ENCODE results near the gene PIK3CB. TPM values are rescaled to one million over a fixed set of nuclear protein-coding genes. Genes with fewer than 3 reads are reported as not detected.

PIK3CB gene
- total RNA-seq, 6 experiments from 2014 or later = 12.6 to 18.3 (median 15.8) TPM

- H3K9me3 Mint-ChIP-seq = peaks cover 62% of the 10 kb centered on the region
- H3K4me3 Mint-ChIP-seq = no peak overlapping the region
- H3K36me3 Mint-ChIP-seq (ENCODE audit: low read depth) = peaks cover 70% of the 10 kb centered on the region
- no peak for DNase-seq
- no peaks in the 10 kb centered on the region for H3K4me1 Mint-ChIP-seq (ENCODE audit: low read depth)
- TF ChIP-seq CTCF (IDR thresholded peaks at IDR 0.05) = no peak
- no peaks in the 10 kb centered on the region; the same call in 1 of the 2 replicates for H3K27me3 Mint-ChIP-seq (ENCODE audit: insufficient read depth)
- H3K27ac Mint-ChIP-seq = no peak overlapping the region
These were observed 188.7 kb downstream of the PIK3CB start for GRCh38 chr3:138646008-138646407.

GRCh38 chr3:138642927-138643253 lies 191.8 kb downstream of the PIK3CB start:
- Mint-ChIP-seq H3K9me3 (peaks cover 52% of the 10 kb centered on the region), H3K27ac (no peak overlapping the region), H3K27me3 (ENCODE audit: insufficient read depth) (no peaks in the 10 kb centered on the region; the same call in 1 of the 2 replicates)

GRCh38 chr3:138642226-138642926 lies 192.4 kb downstream of the PIK3CB start:
- peaks cover 10% of the 10 kb centered on the region for H3K4me1 Mint-ChIP-seq (ENCODE audit: low read depth)
- H3K4me3 Mint-ChIP-seq = no peak overlapping the region
- H3K27ac Mint-ChIP-seq = no peak overlapping the region
- no peaks in the 10 kb centered on the region; the same call in 1 of the 2 replicates for H3K27me3 Mint-ChIP-seq (ENCODE audit: insufficient read depth)
- peaks cover 45% of the 10 kb centered on the region for H3K36me3 Mint-ChIP-seq (ENCODE audit: low read depth)
- peaks cover 48% of the 10 kb centered on the region for H3K9me3 Mint-ChIP-seq
- TF ChIP-seq CTCF (IDR thresholded peaks at IDR 0.05) = no peak
- no peak for DNase-seq

More at GRCh38 chr3:138642927-138643253, 191.8 kb downstream of the PIK3CB start:
- Mint-ChIP-seq H3K36me3 (ENCODE audit: low read depth) (peaks cover 49% of the 10 kb centered on the region), H3K4me1 (ENCODE audit: low read depth) (peaks cover 4% of the 10 kb centered on the region), H3K4me3 (no peak overlapping the region)
- TF ChIP-seq CTCF (IDR thresholded peaks at IDR 0.05) = no peak
- no peak for DNase-seq

- peaks cover 28% of the 10 kb centered on the region for H3K36me3 Mint-ChIP-seq (ENCODE audit: low read depth)
- no peak for TF ChIP-seq CTCF (IDR thresholded peaks at IDR 0.05)
- H3K9me3 Mint-ChIP-seq = peaks cover 30% of the 10 kb centered on the region
- peaks cover 10% of the 10 kb centered on the region for H3K4me1 Mint-ChIP-seq (ENCODE audit: low read depth)
- H3K4me3 Mint-ChIP-seq = no peak overlapping the region
- H3K27me3 Mint-ChIP-seq (ENCODE audit: insufficient read depth) = no peaks in the 10 kb centered on the region; the same call in 1 of the 2 replicates
- no peak for DNase-seq
- no peak overlapping the region for H3K27ac Mint-ChIP-seq
These were observed 194.2 kb downstream of the PIK3CB start for GRCh38 chr3:138640537-138640936.

- H3K27me3 Mint-ChIP-seq (ENCODE audit: insufficient read depth) = no peaks in the 10 kb centered on the region; the same call in 1 of the 2 replicates
- H3K27ac Mint-ChIP-seq = no peak overlapping the region
- DNase-seq = no peak
- H3K4me3 Mint-ChIP-seq = no peak overlapping the region
- TF ChIP-seq CTCF (IDR thresholded peaks at IDR 0.05) = no peak
- peaks cover 10% of the 10 kb centered on the region for H3K4me1 Mint-ChIP-seq (ENCODE audit: low read depth)
- peaks cover 12% of the 10 kb centered on the region for H3K9me3 Mint-ChIP-seq
- peaks cover 13% of the 10 kb centered on the region for H3K36me3 Mint-ChIP-seq (ENCODE audit: low read depth)
These were observed 196.1 kb downstream of the PIK3CB start for GRCh38 chr3:138638641-138639040.

All from HFFc6 (cell line).